Stimulated activated CD8-positive, alpha-beta memory T cell treated with anti-CD3 and anti-CD28 coated beads, Interleukin-7, amount 100 ng/mL, for 48 hours (primary cell): ENCODE measurements around the gene CADM3.
A peak's percentile ranks its signal among the peaks of the same experiment; 100 is the strongest.

Source experiments
- DNase-seq, 2 donors: peaks; one replicate each; pipeline ENCODE4 v3.0.0-alpha.2; 2020; ENCODE audit warnings: low read depth in 1 of 2; ENCODE audit errors: extremely low read depth in 1 of 2

CADM3 gene

DNA sequence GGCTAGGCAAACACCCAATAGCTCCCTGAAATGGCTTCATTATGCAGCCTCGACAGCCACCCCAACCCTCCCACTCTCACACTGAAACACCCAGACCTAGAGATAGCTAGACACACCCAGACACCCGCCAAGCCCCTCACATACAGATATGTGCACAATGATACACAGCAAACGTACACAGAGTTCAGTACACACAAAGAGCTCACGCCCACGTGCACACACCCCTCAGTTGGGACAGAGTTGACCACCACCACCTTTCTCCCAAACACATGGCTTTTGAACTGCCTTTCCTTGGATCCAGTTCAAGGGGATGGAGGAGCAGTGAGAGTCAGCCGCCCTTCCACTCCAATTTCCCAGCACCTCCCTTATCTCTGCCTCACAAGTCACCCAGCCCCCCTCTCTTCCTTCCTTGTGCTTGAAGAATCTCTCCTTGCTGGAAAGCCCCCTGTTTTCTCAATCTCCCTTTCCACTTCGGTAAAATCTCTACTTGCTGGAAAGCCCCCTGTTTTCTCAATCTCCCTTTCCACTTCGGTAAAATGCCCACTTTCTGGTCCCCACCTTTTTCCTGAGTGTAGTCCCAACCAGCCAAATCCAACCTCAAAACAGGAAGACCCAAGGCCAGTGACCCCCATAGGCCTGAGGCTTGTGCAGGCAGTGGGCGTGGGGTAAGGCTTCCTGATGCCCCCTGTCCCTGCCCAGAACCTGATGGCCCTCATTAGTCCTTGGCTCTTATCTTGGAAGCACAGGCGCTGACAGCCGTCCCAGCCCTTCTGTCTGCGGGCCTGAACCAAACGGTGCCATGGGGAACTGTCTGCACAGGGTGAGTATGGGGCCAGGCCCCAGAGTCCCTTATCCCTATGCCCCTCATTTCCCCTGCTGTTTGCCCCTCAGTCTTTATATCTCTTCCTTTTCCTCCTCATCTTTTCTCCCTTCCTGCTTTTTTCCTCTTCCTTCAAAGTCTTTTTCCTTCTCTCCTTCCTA, 33.0 kb downstream of the CADM3 start, which contains the start of gene ACKR1:
Gene ACKR1 (plus strand): TSS at position 715 of the 981 bp plus-strand sequence. CDS start 85 bp downstream, at position 800.
- no peak for DNase-seq

DNA sequence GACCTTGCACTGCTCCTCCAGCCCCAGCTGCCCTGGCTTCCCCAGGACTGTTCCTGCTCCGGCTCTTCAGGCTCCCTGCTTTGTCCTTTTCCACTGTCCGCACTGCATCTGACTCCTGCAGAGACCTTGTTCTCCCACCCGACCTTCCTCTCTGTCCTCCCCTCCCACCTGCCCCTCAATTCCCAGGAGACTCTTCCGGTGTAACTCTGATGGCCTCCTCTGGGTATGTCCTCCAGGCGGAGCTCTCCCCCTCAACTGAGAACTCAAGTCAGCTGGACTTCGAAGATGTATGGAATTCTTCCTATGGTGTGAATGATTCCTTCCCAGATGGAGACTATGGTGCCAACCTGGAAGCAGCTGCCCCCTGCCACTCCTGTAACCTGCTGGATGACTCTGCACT, 33.8 kb downstream of the CADM3 start:
- no peak for DNase-seq

DNA sequence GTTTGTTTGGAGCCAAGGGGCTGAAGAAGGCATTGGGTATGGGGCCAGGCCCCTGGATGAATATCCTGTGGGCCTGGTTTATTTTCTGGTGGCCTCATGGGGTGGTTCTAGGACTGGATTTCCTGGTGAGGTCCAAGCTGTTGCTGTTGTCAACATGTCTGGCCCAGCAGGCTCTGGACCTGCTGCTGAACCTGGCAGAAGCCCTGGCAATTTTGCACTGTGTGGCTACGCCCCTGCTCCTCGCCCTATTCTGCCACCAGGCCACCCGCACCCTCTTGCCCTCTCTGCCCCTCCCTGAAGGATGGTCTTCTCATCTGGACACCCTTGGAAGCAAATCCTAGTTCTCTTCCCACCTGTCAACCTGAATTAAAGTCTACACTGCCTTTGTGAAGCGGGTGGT, 34.7 kb downstream of the CADM3 start:
- DNase-seq, result no peak

DNA sequence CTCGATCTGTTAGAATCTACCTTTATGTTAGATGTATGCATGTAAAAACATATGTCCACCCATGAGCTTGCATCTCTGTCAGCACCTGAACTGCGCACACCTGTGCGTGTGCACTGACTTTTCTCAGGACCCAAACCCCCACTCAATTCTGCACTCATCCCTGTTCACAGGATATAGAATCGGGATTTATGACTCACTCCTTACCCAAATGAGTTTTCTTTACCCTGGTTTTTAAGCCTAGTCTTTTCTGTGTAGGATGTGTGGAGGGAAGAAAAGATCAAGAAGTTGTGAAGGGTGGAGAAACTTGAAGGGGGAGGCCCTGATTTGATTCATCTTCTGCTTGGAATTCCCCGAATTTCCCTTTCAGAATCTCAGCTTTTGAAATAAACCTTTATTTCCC, 35.7 kb downstream of the CADM3 start:
- no peak for DNase-seq

DNA sequence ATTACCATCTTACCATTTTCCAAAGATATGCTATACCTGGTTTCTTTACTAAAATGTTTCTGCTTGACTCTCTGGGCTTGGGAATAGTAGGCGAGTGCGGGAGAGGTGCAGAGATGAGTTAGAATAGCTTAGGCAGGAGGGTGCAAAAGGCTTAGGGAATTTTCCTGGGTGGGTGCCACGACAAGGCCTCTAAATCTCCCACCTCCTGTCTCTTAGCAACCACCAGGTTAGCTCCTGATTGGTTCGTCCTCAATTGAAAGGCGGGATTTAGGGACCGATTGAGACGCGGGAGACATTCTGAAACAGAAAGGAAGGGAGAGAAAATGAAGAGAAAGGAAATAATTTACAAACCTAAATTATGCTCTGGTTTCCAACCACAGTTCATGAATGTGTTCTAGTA, 36.4 kb downstream of the CADM3 start:
- no peak for DNase-seq

DNA sequence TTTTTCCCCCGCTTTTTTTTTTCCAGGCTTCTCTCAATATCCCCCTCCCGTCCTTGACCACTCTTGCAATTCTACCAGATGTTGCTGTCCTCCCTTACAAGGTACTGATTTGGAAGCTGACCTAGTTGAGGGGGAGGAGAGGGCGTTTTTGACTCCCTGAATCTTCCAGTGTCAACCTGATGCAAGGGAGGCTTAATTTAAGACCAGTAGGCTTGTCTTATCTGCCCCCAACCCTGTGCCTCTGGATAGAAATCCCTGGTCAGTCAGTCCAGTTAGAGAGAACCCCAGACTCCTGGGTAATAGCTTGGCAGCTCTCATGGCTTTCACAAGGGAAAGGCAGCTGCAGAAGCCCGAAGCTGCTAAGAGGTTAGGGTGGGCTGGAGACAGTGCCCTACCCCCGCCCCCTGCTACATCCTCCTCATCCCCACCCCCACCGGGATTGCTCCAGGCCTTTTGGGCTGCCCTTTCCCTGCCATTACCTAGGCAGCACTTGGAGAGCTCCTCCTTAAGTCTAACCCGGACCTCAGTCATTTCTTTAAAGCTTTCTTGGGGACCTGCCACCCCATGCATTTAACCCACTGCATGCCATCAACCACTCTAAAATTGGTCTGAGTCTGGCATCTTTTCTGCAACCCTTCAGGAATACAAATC, 36.9 kb downstream of the CADM3 start:
- no peak for DNase-seq

GRCh38 chr1:159209061-159209460, 37.6 kb downstream of the CADM3 start:
- no peak for DNase-seq

DNA sequence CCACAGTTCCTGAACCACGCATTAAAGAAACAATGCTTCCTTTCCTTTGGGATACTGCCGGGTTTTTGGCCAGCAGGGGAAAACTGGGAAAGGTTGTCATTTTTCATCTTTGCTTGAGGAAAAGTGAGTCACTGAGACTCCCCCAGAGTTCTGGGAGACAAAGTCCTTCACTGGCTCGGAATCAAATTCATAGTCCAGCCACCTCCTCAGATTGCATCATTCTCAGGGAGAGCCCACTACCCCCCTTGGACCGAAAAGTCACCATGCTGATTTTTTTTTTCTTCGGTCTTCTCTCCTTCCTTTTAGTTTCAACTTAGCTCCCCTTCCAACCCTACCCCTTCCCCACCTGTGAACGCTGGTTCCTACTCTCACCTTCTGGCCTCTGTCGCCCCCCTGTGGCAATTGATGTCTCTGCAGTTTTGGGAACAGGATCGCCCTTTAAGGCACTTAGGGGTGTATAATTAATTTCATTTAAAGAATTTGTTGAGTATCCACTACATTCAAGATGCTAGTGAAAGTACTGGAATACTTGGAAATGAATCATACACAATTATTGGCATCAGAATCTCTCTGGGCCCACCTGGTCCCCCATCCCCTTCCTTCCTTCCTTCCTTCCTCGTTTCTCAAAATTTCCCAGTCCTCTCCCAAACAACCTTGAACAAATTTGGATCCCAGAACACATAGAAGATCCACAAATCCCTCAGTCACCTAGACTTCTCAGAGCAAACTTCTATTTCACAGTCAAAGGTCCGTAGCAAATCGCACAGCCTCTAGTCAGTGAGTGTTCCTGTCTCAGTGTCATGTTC, 40.1 kb downstream of the CADM3 start:
- peak in 1 of 2 donors; percentile 11 for DNase-seq

- no peak for DNase-seq
Observed at GRCh38 chr1:159212596-159212995, 41.2 kb downstream of the CADM3 start.

- no peak for DNase-seq
Observed at GRCh38 chr1:159214149-159214760, 42.8 kb downstream of the CADM3 start.

GRCh38 chr1:159218649-159219636, 47.5 kb downstream of the CADM3 start:
- DNase-seq, result no peak

DNA sequence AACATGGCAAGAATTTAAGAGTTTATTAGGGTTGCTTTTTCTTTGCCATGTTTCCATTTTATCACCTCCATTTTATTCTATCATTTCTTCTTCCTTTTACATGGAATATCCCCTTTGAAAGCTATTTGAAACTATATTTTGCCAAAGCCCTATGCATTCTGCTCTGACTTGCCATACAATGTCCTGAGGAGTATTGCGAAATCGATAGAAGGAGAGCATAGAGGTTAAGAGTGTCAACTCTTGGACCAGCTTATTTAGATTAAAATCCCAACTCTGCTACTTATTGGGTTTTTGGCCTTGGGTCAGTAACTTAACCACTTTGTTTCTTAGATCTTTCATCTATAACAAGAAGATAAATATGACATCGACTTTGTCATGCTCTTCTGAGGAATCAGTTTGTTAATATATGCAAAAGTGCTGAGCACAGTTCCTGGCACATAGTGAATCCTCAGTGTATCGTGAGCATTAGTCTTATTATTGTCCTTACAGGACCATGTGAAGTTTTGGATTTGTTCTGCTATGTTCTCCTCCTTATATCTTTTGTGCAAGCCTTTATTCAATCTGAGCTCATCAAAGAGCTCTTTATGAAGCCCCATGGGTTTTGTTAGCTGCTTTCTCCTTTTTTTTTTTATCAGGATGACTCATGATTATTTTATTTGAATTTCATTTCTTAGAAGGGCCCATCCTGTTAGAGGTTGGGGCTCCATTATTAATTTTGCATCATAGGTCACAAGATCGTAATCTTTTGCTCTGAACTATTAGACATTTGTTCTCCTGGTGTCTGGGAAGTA, 50.9 kb downstream of the CADM3 start:
- DNase-seq, result no peak

DNA sequence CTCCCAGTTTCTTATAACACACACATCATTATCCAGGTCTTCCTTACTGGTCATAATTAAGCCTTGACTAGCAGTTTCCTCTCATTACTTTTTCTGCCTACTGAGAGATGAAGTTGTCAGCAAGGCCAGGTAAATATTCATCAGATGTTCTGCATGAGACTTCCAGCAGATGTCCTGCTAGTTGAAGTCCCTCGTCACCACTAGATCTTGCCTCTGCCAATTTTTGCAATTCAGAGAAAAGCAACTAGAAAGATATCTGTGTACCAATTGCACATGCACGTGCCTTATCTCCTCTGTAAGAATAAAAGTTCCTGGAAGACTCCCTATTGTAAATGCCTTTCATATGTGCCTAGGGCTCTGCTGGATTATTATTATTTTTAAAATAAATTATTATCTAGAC, 51.6 kb downstream of the CADM3 start:
- DNase-seq, result no peak

- no peak for DNase-seq
Observed at GRCh38 chr1:159228554-159228953, 57.1 kb downstream of the CADM3 start.

DNA sequence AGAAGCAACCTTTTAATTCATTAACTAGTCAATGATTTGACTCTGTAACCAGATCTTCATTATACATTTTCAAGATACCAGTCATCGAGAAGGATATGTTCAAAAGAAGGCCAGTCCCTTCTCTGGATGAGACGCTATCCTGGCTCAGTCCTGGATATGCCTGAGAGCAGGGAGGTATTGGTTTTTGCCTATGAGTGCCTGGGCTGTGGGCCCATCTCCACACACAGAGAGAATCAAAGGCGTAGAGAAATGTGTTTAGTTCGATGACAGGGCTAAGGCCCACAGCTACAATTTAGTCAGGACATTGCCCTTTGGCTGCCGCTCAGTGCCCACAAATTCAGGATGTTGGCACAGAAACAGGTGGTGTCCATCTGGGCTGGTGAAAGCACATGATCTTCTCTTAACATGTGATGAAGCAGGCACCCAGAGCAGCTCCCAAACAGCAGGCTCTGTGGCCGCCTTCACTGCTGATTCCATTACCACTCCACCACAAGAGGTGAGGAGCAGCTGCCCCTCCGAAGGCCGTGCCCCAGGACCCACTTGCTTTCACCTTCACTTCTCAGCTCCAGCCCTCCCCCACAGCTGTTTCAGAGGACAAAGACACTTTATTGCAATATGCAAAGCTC, 58.0 kb downstream of the CADM3 start:
- DNase-seq, result no peak

DNA sequence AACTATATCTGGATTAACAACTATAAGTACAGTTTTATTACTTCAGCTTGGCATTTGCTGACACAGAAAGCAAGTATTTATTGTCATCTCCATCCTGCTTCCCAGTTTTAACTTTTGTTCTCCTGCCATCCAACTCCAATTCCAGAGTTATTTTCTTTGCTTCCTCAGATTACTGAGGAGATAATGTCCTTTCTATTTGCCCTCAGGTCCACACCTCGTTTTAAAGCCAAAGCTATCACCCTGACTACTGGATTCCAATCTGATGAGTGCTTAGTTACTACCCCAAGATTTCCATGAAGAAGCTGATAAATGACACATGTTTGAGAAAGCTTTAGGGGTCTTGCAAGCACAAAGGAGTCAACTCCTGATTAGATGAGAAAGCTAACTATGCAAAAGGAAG, 58.5 kb downstream of the CADM3 start:
- DNase-seq, result no peak

GRCh38 chr1:159239551-159240220, 68.3 kb downstream of the CADM3 start:
- DNase-seq, result no peak

GRCh38 chr1:159247266-159247665, 75.9 kb downstream of the CADM3 start:
- DNase-seq, result no peak
